GM18517 (cell line): Measurements from ENCODE around the gene GCSAML.
"Not testable (repeated sequence)": the region's sequence is repeated elsewhere in the genome, so short reads cannot be mapped to it uniquely, and the experiment has no call there.

Source experiments
- ATAC-seq: cut with Tn5 transposase; IDR thresholded peaks from one replicate; pipeline ENCODE4 v1.9.1; 2021; ENCODE audit warnings: mild to moderate bottlenecking, moderate library complexity; ENCODE audit not compliant: unreplicated experiment

Gene GCSAML

DNA sequence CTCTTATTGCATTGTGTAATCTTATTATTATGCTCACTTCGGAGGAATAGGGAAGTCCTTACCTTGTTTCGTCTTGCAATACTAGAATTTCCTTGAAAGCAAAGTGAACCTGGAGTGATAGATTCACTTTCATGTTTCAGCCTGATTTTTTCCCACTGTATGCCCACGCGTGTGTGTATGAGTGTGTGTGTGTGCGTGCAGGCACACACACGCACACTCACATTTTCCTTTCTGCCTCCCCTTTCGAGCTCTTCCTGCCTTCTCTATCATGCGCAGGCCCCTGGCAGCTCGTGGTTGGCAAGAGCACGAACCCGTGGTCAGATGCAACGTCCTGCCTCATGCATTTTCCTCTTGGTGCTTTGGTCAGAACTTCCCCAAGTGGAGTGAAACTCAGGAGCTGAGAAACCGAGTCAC is at the start of gene GCSAML:
Gene GCSAML, plus strand, starts transcription at position 366 of the 414 bp plus-strand sequence. CDS start 58 bp downstream, outside the sequence.
- no peak for ATAC-seq

- no peak for ATAC-seq
Observed at GRCh38 chr1:247500865-247501264, 48.1 kb upstream of the GCSAML start.

DNA sequence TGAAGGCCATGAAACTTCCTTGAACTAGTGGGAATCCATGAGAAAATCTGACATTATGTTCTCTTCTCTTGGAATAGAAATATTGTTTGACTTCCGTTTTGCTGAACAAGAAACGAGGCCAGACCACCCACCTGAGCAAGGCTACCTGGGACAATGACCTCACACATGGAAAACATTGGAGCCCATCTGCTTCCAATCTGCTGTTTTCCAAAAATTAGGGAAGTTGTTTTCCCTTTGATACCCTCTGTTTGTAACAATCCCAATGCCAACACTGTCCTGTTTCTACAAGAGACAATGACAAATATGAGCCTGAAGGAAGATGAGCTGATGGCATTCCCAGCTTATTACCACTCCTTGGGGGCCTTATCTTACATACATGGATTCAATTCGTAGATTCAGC is 42.1 kb upstream of the GCSAML start:
- ATAC-seq: no peak

- ATAC-seq: no peak
Observed at GRCh38 chr1:247517795-247518612, 30.9 kb upstream of the GCSAML start.

DNA sequence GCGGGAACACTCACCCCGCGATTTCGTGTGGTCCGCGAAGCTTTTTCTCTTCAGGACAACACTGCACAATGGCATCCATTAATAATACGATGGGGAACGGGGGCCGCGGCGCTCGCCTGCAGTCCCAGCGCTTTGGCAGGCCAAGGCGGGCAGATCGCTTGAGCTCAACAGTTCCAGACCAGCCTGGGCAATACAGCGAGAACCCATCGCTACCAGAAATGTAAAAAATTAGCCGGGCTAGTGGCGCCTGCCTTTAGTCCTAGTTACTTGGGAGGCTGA is 30.4 kb upstream of the GCSAML start:
- ATAC-seq: no peak

GRCh38 chr1:247521886-247522285 is 27.0 kb upstream of the GCSAML start:
- not testable (repeated sequence) for ATAC-seq

GRCh38 chr1:247528812-247529474 is 20.0 kb upstream of the GCSAML start:
- no peak for ATAC-seq

GRCh38 chr1:247529771-247530355 is 19.1 kb upstream of the GCSAML start:
- ATAC-seq: no peak

- no peak for ATAC-seq
Observed at GRCh38 chr1:247530785-247531184, 18.1 kb upstream of the GCSAML start.

DNA sequence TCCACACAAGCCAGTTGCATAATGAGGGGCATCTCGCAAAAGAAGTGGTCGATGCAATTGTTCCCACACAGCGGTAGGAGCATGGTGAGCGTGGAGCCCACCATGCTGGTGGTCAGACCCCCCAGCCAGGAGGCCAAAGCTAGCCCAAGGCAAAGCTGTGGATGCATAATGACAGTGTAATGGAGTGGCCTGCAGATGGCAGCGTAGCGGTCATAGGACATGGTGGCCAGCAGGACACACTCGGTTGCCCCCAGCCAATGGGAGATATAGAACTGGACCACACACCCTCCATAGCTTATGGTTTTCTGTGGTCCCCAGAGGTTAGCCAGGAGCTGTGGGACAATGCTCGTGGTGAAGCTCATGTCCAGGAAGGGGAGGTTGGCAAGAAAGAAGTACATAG is 17.0 kb upstream of the GCSAML start:
- no peak for ATAC-seq

DNA sequence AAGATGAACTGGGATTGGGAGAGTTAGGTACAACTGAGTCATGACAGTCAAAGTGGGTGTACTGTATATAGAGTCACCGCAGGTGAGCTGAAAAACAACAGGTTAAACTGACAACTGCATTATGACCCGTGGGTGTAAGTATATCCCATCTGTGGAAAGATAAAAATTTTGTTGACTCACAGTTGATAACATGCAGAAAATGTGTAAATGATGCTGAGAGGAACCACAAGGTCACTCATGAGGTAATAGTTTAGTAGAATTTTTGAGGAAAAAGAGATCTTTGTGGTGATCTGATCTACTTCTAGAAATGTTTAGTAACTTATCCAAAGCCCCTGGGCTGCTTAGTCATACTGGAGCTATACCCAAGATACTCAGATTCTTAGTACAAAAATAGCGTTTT is 13.5 kb upstream of the GCSAML start:
- no peak for ATAC-seq

- no peak for ATAC-seq
Observed at GRCh38 chr1:247536340-247536739, 12.6 kb upstream of the GCSAML start, which contains the start of gene OR2C3. TSS of gene OR2C3 (minus strand) at chr1:247536440. CDS start at chr1:247532511, 3,929 bp downstream.

DNA sequence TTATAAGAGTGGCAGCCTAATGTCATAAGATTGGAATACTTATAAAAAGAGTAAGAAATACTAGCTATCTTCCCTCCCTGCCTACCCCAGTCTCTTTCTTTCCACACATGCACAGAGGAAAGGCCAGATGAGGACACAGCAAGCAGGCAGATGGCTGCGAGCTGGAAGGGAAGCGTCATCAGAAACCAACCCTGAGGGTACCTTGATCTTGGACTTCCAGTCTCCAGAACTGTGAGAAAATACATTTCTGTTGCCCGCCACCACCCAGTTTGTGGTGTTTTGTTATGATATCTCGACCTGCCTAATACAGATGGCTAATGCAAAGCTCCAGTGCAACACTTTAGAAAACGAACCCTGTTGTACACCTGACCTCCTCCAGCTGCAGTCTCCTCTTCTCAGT is 10.4 kb upstream of the GCSAML start:
- no peak for ATAC-seq

DNA sequence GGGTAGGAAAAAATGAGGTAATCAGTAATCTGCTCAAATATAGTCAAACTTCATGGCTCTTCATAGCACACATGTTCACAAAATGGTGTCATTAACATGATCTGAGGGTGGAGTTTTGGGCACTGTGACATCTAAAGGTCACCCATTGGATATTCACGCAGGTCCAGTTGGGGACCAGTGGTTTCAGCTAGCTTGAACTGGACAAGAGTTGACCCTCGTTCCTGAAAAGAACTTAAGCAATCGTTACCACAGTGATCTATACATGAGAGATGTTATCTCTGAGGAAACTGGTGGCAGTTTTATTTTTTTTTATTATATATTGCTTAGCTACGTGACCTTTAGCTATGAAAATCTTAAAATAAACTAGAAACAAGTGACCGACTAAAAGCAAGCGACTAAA is 9.7 kb upstream of the GCSAML start:
- ATAC-seq: no peak

DNA sequence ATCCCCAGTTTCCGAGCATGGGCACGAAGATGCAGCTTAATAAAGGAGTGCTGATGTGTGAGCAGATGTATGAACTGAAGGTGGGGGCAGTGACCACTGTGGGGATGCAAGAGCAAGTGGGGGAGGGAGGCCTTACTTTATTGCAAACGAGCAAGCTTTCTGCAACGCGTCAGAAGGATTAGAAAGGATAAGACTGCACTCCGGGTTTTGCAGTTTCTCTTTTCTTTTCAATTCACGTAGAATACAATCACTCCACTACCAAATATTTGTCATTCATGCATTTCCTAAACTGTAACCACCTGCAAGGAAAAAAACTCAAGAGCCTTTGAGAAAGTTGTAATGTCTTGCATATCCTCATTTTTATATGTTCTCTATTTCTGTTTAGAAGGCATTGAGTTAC is 8.4 kb upstream of the GCSAML start:
- ATAC-seq: no peak

GRCh38 chr1:247542811-247543210 is 6.1 kb upstream of the GCSAML start:
- no peak for ATAC-seq

DNA sequence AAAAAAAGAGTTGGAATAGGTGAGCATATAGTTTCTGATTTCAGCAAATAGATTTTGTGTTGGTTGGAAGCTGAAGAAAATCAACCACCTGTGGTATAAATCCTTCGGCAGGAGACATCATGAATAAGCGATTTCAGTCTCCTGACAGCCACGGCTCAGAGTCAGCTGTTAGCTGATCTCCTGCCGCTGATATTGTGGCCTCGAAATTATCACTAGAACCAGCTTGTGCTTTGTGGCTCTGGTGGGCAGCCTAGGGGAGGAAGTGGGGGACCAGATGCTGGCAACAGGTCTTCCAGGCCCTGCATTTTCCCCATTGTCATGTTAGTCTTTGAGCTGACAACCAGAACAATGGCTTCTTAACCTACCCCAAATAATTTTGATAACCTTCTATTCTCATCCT is 842 bp upstream of the GCSAML start:
- no peak for ATAC-seq

DNA sequence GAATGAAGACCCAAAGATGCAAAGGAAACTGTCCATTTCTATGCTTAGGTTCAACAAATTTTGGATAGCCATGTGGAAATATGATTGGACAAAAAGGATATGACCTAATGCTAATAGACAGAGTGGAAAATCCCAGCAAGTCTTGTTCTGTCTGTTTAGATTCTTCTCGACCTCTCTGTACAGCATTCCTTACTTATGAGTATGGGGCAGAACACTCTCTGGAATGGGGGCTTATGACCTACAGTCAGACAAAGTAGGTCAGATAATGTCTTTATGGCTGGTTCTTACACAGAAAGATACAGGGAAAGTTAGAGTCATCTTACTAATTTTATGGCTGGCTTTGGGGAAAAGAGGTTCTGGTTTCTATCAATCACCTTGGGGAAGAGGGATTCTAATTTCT is 2.8 kb downstream of the GCSAML start:
- no peak for ATAC-seq

DNA sequence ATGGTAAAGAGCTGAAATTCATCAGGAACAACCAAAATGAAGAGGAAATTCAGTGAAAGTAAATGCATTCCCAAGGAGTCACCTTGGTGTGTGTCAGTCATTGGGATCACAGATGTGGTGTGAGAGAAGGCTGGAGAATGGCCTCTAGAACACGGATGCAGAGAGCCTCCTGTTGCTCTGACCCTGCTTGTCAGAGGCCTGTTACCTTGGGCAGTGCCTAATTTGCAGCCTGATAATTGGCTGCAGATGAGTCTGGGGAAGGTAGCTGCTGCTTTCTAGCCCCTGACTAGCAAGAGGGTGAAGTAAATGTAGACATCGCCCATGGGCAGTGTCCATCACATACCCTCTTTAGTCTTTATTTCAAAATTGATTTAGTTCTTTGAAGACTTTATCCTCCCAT is 3.3 kb downstream of the GCSAML start:
- ATAC-seq: no peak

GRCh38 chr1:247557926-247558674 is 9.2 kb downstream of the GCSAML start:
- ATAC-seq: no peak

- no peak for ATAC-seq
Observed at GRCh38 chr1:247561711-247562110, 12.8 kb downstream of the GCSAML start.
